Ovary (tissue), 3 donors: ENCODE data around the gene SLC10A3.

Source experiments
- EP300 ChIP-seq: sonication (generic); formaldehyde crosslinking; IDR thresholded peaks from one replicate; pipeline ENCODE4 v1.6.1; 2017; ENCODE audit warnings: antibody characterized with exemption
- POLR2A ChIP-seq: fragments of 450-650 bp; IDR thresholded peaks from one replicate; pipeline ENCODE4 v1.6.1; 2017; ENCODE audit warnings: antibody characterized with exemption, mild to moderate bottlenecking, moderate library complexity
- TF ChIP-seq, protein P1 (sequence below), 3 donors: fragments of 450-650 bp in 2 of 3; fragments of 200-600 bp in 1 of 3; IDR thresholded peaks; one replicate each; pipeline versions ENCODE4 v1.5.1 to v1.8.0; 2016 to 2022; ENCODE audit warnings: antibody characterized with exemption in 3 of 3, mild to moderate bottlenecking in 1 of 3
- donor health status: DM: no; HTN: no; CAD: no.

GRCh38 chrX:154530286-154530685, 39.9 kb upstream of the SLC10A3 start:
- TF ChIP-seq, protein P1, sequence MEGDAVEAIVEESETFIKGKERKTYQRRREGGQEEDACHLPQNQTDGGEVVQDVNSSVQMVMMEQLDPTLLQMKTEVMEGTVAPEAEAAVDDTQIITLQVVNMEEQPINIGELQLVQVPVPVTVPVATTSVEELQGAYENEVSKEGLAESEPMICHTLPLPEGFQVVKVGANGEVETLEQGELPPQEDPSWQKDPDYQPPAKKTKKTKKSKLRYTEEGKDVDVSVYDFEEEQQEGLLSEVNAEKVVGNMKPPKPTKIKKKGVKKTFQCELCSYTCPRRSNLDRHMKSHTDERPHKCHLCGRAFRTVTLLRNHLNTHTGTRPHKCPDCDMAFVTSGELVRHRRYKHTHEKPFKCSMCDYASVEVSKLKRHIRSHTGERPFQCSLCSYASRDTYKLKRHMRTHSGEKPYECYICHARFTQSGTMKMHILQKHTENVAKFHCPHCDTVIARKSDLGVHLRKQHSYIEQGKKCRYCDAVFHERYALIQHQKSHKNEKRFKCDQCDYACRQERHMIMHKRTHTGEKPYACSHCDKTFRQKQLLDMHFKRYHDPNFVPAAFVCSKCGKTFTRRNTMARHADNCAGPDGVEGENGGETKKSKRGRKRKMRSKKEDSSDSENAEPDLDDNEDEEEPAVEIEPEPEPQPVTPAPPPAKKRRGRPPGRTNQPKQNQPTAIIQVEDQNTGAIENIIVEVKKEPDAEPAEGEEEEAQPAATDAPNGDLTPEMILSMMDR (IDR thresholded peaks at IDR 0.05): no peak
- TF ChIP-seq POLR2A (no peak), EP300 (no peak)
